DMS79 (cell line): ENCODE data around the gene GPR50.

Source experiments
- DNase-seq: peaks from one replicate; lab custom pipeline; 2025; lab: John Stamatoyannopoulos, UW

Gene GPR50

GRCh38 chrX:151176231-151176750 lies at the start of gene GPR50:
GPR50 (plus strand) TSS chrX:151176584; CDS start chrX:151176722, 138 bp downstream.
- DNase-seq = no peak

GRCh38 chrX:151132531-151132930 lies 43.9 kb upstream of the GPR50 start:
- DNase-seq = no peak

- peak; percentile 2 for DNase-seq
These were observed 24.6 kb upstream of the GPR50 start for GRCh38 chrX:151151665-151152267.

- DNase-seq = peak; percentile 19
These were observed 23.3 kb upstream of the GPR50 start for GRCh38 chrX:151153086-151153485.

- no peak for DNase-seq
These were observed 22.7 kb upstream of the GPR50 start for GRCh38 chrX:151153667-151154066.

GRCh38 chrX:151155234-151155633 lies 21.1 kb upstream of the GPR50 start:
- no peak for DNase-seq

- no peak for DNase-seq
These were observed 14.7 kb upstream of the GPR50 start for GRCh38 chrX:151161690-151162089.

GRCh38 chrX:151167791-151168345 lies 8.5 kb upstream of the GPR50 start:
- DNase-seq = no peak

- DNase-seq = no peak
These were observed 6.6 kb upstream of the GPR50 start for GRCh38 chrX:151169783-151170182.

- no peak for DNase-seq
These were observed 1.7 kb upstream of the GPR50 start for GRCh38 chrX:151174581-151175282.

- no peak for DNase-seq
These were observed 911 bp upstream of the GPR50 start for GRCh38 chrX:151175283-151176062.

- DNase-seq = no peak
These were observed 1.0 kb downstream of the GPR50 start for GRCh38 chrX:151177141-151178027.

GRCh38 chrX:151178746-151179145 lies 2.4 kb downstream of the GPR50 start:
- DNase-seq = no peak

- no peak for DNase-seq
These were observed 4.0 kb downstream of the GPR50 start for GRCh38 chrX:151180400-151180799.

GRCh38 chrX:151181088-151181487 lies 4.7 kb downstream of the GPR50 start:
- no peak for DNase-seq

- DNase-seq = no peak
These were observed 6.9 kb downstream of the GPR50 start for GRCh38 chrX:151183233-151183753.

- DNase-seq = no peak
These were observed 7.7 kb downstream of the GPR50 start for GRCh38 chrX:151183912-151184565.

GRCh38 chrX:151184705-151185104 lies 8.3 kb downstream of the GPR50 start:
- DNase-seq = no peak

- DNase-seq = no peak
These were observed 30.5 kb downstream of the GPR50 start for GRCh38 chrX:151206871-151207270.

GRCh38 chrX:151225843-151226242 lies 49.5 kb downstream of the GPR50 start:
- DNase-seq = no peak

- DNase-seq = no peak
These were observed 50.6 kb downstream of the GPR50 start for GRCh38 chrX:151226941-151227340.
